ENCODE data around the gene MFNG.

MFNG gene

DNA sequence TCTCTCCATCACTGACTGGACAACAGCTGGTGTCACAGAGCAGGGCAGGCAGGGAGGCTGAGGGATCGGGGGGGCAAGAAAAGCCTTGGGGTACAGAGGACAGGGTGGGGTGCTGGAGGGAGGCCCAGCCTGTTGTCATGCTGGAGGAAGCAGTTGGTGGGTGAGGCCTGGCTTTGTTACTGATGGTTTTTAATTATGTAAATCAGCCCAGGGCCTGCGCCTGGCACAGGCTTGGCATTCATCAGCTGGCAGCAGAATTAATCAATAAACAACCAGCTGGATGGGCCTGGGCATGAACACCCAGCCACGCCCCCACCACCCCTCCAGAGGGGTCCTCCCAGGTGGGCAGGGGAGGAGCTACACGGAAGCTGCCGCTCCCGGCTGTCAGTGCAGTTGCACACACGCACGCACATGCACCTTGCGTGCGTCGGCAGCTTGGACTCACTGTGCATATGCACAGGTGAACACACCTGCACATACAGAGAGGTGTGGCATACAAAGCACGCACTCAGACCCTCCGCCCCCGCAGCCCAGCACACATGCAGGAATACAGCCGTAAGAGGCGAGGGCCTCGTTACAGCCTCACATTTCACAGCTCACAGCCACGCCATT lies 37.6 kb downstream of the MFNG start:
- DNase-seq (ENCODE audit: low read depth in 2 of 2): no peak

DNA sequence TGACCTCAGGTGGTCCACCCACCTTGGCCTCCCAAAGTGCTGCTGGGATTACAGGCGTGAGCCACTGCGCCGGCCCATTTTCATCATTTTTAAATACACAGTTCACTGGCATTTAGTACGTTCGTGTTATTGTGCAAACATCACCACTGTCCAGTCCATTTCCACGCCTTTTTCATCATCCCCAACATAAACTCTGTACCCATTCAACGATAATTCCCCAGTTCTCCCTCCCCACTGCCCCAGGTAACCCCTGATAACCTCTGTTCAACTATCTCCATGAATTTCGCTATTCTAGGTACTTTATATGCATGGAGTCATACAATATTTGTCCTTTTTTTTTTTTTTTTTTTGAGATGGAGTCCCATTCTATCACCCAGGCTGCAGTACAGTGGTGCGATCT lies 40.7 kb downstream of the MFNG start:
- DNase-seq (ENCODE audit: low read depth in 2 of 2): no peak

DNA sequence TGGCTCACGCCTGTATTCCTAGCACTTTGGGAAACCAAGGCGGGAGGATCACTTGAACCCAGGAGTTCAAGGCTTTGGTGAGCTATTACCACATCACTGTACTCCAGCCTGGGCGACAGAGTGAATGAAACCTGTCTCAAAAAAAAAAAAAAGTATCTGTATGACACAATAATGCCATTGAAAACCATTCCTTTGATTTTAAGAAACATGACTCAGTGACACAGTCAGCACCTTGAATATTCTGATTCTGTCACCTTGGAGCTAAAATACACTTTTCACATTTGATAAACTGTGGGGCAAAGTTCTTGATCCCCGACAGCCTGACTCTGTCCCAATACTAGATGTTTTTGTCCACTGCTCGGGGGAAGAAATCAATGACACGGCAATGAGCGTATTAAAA lies 42.2 kb downstream of the MFNG start:
- DNase-seq (ENCODE audit: low read depth in 2 of 2): no peak

DNA sequence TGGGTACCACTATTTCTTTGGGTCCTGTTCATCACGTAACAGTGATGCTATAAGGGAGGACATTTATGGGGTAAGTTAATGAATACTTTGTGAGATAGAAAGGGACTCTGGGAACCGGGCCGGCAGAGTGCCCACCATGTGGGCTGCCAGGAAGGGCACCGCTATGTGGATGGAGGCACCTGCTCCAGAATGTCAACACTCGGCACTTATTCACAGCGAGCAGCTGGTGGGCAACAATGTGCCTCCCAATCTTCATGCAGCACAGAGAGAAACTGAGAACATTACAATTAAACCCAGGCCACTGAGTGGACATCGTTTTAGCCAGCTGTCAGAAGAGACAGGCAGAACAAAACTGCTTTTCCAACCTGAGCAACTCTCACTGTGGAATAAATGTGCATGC lies 43.1 kb downstream of the MFNG start:
- DNase-seq (ENCODE audit: low read depth in 2 of 2): no peak

DNA sequence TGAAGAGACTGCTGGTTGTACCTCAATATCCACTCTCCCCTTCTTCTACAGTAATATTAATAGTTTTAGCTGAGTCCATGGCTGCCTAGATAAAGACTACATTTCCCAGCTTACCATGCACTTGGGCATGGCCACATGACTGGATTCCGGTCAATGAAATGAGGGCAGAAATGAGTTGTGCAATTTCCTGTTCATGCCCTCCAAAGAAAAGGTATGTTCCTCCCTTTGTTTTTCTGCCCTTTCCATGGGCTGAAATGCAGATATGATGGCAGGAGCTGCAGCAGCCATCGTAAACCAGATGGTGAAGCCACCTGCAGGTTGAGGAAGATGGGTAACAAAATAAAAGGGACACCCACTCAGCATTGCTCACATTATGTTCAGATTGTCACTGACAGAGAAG lies 43.6 kb downstream of the MFNG start:
- DNase-seq (ENCODE audit: low read depth in 2 of 2): no peak

DNA sequence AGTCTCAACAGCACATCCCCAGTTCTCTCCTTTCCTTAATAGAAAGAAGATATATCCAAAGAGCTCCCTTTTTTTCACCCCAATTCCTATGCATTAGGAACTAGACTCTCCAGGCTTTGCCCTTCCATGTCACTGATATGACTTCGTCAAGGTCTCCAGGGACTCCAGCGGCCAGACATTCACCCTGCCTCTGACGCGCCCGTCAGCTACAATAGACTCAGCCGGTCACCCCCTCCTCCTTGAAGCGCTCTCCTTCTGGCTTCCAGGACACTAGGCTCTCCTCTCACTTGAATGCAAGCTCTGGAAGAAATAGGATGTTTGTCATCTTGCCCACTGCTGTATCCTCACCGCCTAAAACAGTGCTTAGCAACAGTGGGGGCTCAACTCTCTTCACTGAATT lies 44.0 kb downstream of the MFNG start:
- no peak for DNase-seq (ENCODE audit: low read depth in 2 of 2)

DNA sequence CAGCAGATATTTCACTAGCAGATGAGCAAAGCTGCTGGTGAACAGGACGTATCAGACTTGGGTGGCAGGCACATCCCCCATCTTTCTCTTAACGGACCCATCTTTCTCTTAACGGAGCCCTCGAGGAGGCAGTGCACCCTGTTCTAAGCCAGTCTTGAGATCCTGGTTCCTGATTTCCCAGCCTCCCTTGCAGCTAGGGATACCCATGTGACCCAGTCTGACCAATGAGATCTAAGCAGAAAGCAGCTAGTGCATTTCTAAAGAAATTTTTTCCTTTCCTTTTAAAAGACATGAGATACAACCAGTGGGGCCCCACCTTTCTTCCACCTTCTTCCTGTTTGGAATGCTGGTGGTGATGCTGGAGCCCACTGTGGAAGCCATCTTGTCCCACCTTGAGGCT lies 45.3 kb downstream of the MFNG start:
- no peak for DNase-seq (ENCODE audit: low read depth in 2 of 2)

DNA sequence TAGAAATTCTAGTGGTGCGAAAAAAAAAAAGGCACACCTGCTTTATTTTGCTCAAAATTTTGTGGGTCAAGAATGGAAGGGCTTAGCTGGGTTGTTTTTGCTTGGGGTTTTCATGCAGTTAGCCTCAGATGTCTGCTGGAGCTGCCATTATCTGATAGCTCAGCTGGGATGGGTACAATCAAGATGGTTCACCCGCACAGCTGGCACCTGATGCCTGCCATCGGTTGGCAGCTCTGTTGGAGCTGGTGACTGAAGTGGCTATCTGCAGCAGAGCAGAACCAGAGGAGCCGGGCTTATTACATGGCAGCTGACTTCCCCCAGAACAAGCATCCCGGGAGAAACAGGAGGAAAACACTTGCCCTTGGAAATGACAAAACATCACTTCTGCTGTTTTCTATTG lies 46.8 kb downstream of the MFNG start:
- DNase-seq (ENCODE audit: low read depth in 2 of 2): no peak

DNA sequence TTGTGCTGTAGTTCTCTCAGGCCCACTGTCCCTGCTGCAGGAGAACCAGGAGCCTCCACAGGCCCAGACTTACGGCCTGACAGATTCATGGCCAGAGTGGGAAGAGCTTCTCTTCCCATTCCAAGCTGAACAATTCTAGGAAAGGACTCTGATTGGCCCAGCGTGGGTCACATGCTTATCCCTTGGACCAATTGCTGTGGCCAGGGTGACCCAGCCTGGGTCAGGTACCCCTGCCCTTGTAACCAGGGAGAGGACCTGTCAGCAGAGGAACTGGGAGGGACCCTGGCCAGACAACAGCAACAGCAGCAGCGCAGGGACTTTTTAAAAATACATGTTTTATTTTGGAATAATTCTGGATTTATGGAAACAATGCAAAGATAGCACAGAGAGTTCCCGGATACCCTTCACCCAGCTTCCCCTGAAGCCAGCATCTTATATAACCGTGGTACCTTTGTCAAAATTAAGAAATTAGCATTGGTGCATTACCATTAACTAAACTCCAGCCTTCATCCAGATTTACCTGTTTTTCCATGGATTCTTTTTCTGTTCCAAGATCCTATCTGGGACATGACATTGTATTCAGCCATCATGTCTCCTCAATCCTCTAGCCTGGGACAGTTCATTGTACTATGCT lies 50.1 kb downstream of the MFNG start:
- no peak for DNase-seq (ENCODE audit: low read depth in 2 of 2)

DNA sequence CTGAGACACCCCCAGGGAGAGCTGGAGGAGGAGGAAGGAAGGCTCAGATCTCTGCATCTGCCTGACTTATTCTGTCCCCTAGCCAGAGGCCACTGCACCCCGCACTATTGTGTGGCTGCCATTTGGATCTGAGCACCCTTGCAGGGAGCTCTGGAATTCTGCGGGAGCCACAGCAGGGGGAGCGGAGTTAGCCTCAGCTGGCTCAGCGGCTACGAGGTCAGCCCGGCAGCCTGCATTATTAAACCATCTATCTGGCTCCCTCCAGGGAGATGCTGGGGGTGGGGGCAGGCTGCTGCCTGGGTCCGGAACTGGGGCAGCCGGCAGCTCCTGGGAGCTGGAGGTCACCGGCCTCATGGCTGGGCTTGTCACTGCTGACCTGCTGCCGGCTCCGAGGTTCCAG lies 52.4 kb downstream of the MFNG start:
- no peak for DNase-seq (ENCODE audit: low read depth in 2 of 2)

DNA sequence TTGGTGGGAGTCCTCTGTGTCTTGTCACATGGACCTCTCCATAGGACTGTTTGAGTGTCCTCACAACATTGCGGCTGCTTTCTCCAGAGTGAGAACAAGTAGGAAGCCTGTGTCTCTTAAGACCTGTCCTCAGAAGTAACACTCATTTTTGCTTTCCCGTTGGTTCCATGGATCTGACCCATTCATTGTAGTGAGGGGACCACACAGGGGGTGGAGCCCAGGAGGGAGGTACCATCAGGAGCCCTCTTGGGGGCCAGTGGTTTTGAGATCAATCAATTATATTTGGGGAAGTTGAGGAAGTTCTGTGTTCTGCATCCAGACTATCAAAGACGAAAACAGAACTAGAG lies 53.5 kb downstream of the MFNG start:
- no peak for DNase-seq (ENCODE audit: low read depth in 2 of 2)

DNA sequence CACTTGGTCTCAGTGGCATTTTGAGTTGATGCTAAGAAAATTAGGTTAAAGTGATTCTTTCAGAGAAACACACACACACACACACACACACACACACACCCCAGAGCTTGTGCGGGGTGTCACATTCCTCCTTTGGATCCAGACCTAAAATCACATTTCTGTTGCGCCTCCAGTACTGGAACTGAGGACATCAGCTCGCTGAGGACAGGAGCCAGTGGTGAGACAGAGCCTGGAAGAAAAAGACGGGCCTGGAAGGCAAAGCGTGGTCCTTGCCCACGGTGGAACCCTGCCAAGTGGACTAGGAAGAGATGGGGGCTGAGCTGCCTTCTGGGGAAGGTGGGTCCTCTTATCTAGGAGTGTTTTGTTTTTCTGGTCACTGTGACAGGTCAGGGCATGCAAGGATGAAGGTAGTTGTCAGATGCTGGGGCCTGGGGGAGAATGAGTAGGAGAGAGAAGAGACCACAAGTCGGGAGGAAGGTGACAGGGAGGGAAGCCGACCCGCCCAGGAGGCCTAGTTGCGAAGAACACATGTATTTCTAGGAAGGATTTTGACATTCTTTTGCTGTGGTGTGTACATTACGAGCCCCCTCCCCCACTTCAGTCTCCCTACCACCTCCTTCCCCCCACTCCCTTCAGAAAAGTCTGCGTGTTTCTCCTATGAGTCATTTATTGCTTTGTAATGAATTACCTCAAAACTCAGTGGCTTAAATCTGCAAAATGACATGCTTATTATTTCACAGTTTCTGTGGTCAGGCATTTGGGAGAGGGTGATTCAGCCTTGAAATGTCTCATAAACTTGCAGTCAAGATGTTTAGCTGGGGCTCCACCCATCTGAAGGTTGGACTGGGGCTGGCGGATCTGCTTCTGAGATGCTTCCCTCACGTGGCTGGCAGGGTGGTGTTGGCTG lies 54.1 kb downstream of the MFNG start:
- DNase-seq (ENCODE audit: low read depth in 2 of 2): no peak

DNA sequence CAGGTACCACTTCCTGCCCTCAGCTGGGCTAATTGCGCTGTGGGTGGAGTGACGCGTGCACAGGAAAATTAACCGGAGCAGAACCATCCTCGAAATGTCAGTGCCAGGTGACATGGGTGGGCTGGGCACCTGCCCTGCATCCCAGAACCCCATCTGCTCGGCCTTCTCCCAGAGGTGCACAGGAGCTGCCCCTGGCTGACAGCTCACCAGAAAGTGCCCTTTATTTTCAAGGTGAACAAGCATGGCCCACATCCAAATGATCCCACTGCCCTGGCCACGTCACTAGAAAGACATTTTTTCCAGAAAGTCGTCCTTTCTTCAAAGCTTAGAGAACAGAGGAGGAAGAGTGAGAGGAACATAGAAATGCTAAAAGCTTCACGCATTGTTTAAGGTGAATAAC lies 54.8 kb downstream of the MFNG start:
- DNase-seq (ENCODE audit: low read depth in 2 of 2): no peak

DNA sequence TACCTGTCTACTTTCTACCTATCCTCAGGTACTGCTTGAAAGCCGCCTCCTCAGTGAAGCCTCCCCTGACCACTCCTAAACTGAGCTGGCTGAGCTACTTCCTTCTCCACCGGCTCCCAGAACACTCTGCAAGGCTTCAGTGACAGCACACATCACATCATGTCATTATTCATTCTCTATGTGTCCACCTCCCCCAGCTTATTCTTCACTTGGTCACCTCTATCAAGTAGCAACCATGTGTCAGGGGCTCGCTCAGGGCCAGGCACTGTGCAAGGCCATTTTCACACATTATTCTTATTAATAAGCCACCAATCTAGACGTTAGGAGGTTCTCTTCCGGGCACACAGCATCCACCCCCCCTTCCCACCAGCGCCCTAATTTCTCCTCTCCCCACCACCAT lies 55.2 kb downstream of the MFNG start:
- no peak for DNase-seq (ENCODE audit: low read depth in 2 of 2)

DNA sequence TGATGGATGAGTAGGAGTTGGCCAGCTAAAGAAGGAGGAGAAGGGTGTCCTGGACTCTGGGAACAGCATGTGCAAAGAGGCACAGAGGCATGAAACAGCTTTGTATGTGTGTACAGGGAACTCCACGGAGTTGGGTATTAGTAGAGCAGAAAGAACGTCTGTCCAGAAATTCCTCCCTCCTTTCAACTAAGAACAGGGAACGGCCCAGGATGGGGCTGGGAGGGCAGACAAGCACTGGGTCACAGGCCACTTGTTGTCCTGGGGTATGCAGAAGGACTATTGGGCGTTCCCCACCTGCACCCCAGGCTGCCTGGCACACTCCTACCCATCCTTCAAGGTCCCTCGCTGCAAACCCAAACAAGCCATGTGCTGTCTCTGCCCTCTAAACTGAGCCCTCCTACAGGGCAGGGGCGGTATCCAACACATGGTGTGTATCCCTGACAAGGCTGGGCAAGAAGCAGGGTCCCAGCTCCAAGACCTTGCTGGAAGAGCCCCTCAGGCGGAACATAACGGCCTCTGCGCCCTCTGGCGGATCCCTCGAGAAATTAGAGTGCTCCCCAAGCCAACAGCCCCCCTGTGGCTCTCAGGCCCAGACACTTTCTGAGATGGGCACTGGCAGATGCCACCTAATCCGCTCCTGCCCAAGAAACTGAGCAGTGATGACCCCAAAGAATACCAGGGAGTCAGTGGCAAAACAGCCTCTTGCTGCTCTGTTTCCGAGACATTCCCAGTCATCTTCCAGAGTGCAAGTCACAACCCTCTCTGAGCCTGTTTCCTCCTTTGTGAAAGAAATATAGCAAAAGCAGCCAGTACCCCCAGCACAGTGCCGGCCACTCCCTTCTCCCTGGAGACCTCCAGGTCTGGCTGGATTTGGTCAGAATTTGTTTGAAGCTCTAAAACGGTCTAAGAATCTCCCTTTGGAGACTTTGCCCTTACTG lies 57.3 kb downstream of the MFNG start:
- DNase-seq (ENCODE audit: low read depth in 2 of 2): no peak

DNA sequence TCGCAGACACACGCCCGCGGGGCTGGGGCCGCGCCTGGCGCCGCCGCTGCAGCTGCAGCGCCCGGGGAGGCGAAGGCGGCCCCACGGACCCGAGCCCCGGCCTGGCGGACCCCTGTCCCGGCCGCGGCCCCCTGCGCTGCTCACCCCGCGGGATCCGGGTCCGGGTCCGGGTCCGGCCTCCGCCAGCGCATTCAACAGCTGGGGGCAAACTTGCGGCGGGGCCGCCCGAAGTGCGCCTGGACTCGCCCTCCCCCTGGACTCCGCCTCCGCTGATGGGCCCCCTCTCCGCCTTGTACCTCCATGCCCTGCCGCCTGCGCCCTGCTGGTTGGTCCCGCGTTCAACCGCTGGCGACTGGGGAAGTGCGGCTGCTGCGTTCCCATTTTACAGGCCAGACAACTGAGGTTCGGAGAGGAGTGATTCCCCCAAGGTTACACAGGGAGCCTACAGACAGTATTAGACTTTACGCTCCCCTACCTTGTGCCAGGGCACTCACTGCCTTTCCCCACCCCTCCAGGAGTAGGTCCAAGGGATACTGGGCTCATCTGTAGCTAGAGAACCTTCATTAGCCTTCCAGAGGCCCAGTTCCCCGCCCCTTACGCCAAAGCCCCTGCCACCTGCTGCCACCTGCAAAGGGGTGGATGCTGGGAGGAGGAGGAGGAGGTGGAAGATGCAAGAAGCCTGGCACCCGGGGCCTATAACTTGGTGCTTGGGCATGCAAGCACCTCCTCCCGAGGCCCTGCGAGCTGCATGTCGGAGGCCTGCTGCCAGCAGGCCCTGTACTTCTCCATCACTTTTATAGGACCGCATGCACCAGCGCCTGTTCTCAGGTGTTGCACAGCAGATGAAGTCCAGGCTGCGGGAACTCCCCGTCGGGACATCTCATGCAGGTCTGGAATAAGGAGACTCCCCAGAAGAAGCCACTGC lies 58.2 kb downstream of the MFNG start:
- DNase-seq (ENCODE audit: low read depth in 2 of 2): no peak

DNA sequence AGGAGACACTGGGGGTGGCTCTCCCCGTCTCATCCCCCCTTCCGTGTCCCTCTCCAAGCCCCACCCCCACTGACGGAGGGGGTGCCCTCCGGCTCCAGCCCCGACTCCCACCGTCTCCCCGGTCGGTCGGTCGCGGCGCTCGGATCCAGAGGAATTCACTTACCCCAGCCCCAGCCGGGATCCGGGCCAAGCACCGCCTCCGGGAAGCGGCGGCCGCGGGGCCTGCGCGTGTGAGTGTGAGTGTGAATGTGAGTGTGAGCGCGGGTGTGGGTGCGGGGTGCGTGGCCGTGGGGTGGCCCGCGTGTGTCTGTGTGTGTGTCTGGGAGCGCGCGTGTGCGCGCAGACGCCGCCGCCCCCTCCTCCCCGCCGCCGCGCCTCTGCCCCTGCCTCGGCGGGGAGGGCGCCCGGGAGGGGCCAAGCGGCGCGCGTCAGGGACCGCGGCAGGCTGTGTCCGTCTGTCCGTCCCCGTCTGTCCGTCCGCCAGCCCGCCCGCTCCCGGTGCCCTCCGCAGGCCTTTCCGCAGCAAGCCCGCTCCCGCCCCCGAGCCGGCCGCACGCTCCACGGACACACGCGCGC lies 59.0 kb downstream of the MFNG start, which contains the start of gene ELFN2:
Gene ELFN2 (minus strand): TSS at position 345 of the 576 bp plus-strand sequence. CDS start 51,945 bp downstream, outside the sequence.
- no peak for DNase-seq (ENCODE audit: low read depth in 2 of 2)

DNA sequence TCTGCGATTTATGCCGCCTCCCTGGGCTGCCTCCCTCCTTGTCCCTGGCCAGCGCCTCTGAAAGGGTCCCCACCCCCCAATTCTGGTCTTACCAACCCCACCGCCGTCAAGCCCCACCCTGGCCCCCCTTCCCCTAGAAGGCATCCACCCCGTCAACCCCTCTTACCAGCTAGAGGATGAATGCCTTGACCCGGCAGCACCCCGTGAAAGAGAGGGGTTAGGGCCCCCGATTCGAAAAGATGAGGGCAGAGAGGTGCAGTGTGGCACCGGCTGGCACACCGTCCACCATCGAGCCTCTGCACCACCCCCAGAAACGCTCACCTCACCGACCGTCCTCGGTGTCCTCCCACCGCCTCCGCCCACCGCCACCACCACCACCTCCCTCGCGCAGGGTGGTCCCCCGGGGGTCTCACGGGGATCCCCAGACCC lies 59.5 kb downstream of the MFNG start:
- DNase-seq (ENCODE audit: low read depth in 2 of 2): no peak

DNA sequence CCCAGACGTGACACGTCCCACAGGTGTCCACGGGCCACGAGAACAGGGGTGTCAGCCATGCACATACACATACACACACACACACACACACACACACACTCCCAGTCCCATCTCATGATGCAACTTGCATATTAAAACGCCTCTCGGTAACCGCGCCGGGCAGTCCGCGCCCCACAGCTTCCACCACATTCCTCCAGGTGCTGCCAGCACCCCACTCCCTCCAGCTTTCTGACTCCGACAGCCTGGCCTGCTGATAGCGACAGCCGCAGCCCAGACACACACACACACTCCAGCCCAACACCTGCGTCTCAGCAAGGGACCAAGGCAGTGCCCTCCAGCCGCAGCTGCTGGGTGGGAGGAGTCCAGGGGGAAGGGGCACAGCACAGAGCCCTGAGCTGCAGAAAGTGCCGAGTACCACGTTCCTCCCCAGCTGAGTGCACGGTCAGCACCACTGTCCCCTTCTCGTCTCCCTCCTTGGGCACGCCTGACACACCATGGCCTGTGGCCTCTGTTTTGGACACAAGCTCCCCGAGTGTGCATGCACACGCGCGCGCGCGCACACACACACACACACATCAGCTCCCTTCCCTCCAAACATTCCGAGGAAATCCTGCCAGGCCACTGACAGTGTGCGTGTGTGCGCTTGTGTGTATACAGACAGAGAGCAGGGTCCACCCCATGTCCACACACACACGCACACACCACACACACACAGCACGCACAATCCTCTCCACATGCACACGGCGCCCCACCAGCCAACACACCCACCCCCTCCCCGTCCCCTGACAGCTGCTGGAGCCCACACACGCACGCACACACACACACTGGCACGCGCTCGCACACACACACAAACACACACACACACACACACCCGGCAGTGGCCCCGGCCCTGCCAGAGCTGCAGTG lies 60.1 kb downstream of the MFNG start:
- no peak for DNase-seq (ENCODE audit: low read depth in 2 of 2)

Measured in stimulated activated CD8-positive, alpha-beta memory T cell treated with anti-CD3 and anti-CD28 coated beads, Interleukin-15, amount 100 ng/mL, for 4 hours (primary cell).